ENCODE measurements around the gene PTPRS.

PTPRS gene

DNA sequence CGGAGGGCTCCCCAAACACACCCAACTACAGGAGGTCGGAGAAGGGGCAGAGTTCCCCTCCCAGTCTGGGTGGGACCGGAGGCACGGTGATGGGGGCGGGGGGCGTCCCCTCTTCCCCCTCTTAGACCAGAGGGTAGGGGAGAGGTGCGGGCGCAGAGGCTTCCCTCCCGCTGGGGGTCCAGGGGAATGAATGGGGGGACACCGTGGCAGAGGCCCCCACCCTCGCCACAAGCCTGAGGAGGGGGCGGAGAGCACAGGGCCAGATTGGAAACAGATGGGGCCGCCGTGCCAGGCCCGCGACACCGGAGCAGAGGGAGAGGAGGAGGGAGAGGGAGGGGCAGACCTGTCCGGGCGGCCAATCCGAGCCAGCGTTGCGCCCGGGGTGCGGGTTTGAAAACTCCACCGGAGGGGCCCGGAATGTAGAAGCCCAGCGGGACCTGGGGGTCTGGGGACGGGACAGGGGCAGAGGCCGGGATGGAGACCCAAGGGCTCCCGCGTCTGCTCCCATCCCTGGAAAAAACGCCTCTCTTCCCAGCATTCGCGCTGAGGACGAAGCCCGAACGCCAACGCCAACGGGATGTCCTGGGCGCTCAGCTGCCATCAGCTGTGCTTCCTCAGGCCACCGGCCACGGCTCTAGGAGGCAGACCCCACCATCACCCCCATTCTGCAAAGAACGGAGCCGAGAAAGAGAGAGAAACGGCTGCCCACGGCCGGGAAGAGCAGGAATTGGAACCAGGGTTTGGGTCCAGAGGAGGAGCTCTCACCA lies 46.8 kb downstream of the PTPRS start:
- H3K4me3 Mint-ChIP-seq, result peak overlapping the region; percentile 90 to 93 (median 91)
- peak overlapping the region in 2 of 3 experiments; percentile 54 to 93 for H3K27ac Mint-ChIP-seq
- no peaks in the 10 kb centered on the region for H3K27me3 Mint-ChIP-seq (ENCODE audit: low read depth)
- TF ChIP-seq, protein P1, sequence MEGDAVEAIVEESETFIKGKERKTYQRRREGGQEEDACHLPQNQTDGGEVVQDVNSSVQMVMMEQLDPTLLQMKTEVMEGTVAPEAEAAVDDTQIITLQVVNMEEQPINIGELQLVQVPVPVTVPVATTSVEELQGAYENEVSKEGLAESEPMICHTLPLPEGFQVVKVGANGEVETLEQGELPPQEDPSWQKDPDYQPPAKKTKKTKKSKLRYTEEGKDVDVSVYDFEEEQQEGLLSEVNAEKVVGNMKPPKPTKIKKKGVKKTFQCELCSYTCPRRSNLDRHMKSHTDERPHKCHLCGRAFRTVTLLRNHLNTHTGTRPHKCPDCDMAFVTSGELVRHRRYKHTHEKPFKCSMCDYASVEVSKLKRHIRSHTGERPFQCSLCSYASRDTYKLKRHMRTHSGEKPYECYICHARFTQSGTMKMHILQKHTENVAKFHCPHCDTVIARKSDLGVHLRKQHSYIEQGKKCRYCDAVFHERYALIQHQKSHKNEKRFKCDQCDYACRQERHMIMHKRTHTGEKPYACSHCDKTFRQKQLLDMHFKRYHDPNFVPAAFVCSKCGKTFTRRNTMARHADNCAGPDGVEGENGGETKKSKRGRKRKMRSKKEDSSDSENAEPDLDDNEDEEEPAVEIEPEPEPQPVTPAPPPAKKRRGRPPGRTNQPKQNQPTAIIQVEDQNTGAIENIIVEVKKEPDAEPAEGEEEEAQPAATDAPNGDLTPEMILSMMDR (IDR thresholded peaks at IDR 0.05; ENCODE audit: unreplicated experiment in 3 of 3), result no peak
- H3K4me1 Mint-ChIP-seq, result peaks cover 18% of the 10 kb centered on the region
- H3K36me3 Mint-ChIP-seq (ENCODE audit: low read depth), result no peaks in the 10 kb centered on the region
- peaks cover 2% of the 10 kb centered on the region for H3K9me3 Mint-ChIP-seq

DNA sequence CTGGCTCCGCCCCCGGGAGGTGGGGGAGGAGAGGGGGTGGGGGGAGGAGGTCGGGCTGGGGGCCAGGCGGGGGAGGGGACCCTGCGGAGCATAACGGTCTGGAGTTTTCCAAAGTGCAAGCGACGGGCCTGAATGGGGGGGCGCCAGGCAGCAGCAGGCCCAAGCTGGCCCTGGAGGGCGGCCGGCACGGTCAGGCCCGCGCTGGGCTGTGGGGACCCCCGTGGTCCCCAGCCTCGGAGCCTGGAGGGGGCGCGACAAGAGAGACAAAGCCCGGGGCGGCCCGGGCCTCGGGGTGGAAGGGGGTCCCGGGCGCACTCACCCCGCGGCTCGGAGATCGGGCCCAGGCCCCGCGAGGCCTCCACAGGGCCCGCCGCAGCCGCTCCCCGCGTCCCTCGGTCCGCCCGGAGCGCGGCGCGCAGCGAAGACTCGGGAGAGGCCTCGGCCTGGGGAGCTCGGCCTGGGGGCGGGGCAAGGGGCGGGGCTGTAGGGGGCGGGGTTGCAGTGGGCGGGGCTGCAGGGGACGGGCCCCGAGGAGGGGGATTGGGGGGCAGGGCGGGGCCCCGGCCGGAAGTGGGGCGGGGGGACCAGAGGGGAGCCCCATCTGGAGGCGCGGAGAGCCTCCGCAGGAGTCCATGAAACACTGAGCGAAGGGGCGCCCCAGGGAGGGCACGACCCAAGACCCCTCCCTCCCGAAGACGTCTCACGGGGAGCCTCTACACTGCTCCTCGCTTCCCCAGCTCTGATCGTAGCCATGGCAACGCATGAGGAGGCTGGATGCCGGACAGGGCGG lies 47.6 kb downstream of the PTPRS start:
- Mint-ChIP-seq H3K27me3 (ENCODE audit: low read depth) (no peaks in the 10 kb centered on the region), H3K4me1 (peaks cover 22% of the 10 kb centered on the region), H3K4me3 (peak overlapping the region; percentile 90 to 93 (median 91)), H3K27ac (peak overlapping the region in 2 of 3 experiments; percentile 54 to 93), H3K9me3 (no peaks in the 10 kb centered on the region), H3K36me3 (ENCODE audit: low read depth) (peaks cover under 1% of the 10 kb centered on the region)
- TF ChIP-seq, protein P1 (IDR thresholded peaks at IDR 0.05; ENCODE audit: unreplicated experiment in 3 of 3), result no peak

DNA sequence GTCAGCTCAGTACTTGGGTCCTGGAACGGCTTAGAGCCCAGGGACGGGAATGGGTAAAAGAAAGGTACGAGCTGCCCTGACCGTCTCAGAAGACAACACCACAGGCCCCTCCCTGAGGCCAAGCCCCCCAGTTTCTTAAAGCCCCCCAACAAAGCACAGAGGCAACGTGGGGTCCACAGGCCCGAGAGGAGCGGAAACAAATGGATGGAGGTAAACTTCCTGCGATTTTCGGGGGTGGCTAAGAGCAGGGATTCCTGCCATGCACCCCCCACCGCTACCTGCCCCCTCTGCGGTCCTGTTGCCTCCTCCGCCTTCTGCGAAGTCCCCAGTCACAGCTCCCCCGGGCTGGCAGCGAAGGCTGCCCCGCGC lies 48.2 kb downstream of the PTPRS start:
- TF ChIP-seq, protein P1 (IDR thresholded peaks at IDR 0.05; ENCODE audit: unreplicated experiment in 3 of 3), result no peak
- Mint-ChIP-seq H3K27me3 (ENCODE audit: low read depth) (no peaks in the 10 kb centered on the region), H3K9me3 (no peaks in the 10 kb centered on the region), H3K27ac (peak overlapping the region; percentile 23 to 75 (median 64)), H3K4me3 (peak overlapping the region; percentile 86 to 90 (median 89)), H3K36me3 (ENCODE audit: low read depth) (peaks cover 4% of the 10 kb centered on the region), H3K4me1 (peaks cover 26% of the 10 kb centered on the region)

DNA sequence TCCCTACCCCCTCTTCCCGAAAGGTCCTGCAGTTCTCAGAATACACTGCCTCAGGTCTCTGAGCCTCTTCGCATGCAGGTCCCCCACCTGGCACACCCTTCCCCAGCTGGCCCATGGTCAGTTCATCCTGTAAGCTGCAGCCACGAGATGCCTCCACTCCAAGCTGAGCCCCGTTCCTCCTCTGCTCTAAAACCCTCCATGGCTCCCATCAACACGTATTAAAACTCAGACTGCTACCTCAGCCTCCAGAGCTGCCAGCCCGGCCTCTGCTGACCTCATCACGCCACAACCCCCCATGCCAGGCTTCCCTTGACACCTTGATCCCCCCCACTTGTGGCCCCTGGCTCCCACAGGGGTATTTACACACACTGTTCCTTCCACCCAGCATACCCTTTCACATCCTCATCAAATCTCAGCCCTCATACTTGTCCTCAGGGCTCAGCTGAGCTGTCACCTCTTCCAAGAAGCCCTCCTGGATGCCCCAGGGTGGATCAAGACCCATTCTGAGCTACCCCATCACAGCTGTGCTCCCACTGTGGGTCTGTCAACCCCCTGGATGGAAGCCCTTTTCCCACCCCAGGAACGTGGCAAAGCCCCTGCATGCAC lies 48.9 kb downstream of the PTPRS start:
- peak overlapping the region in 2 of 3 experiments; percentile 64 to 75 for H3K27ac Mint-ChIP-seq
- TF ChIP-seq, protein P1 (IDR thresholded peaks at IDR 0.05; ENCODE audit: unreplicated experiment in 3 of 3), result no peak
- peaks cover 9% of the 10 kb centered on the region for H3K36me3 Mint-ChIP-seq (ENCODE audit: low read depth)
- peak overlapping the region; percentile 86 to 90 (median 89) for H3K4me3 Mint-ChIP-seq
- H3K4me1 Mint-ChIP-seq, result peaks cover 26% of the 10 kb centered on the region
- H3K9me3 Mint-ChIP-seq, result no peaks in the 10 kb centered on the region
- H3K27me3 Mint-ChIP-seq (ENCODE audit: low read depth), result no peaks in the 10 kb centered on the region

Data from nephron (organoid).